ENCODE data around the gene RAB5B. TPM values are rescaled to one million over a fixed set of nuclear protein-coding genes. Genes with fewer than 3 reads are reported as not detected.
A peak's percentile ranks its signal among the peaks of the same experiment; 100 is the strongest.
"Not testable (repeated sequence)": the region's sequence is repeated elsewhere in the genome, so short reads cannot be mapped to it uniquely, and the experiment has no call there.

Gene RAB5B
- total and polyA plus RNA-seq, 3 donors from 2014 or later, result 139 to 198 (median 144) TPM

- intact Hi-C loops (cut with DNase I; ENCODE audit: low total_unique reads), result no loop called here
- Histone ChIP-seq H3K9me3 (no peaks in the 10 kb centered on the region), H3K4me3 (peak overlapping the region; percentile 43 to 68), H3K36me3 (ENCODE audit: low read depth, missing control alignments) (no peaks in the 10 kb centered on the region), H3K4me1 (peaks cover 13% of the 10 kb centered on the region), H3K27ac (peak overlapping the region; percentile 68 to 74), H3K27me3 (no peaks in the 10 kb centered on the region)
- DNase-seq, result no peak
- 0% methylated on average over 4 of the region's 5 CpGs for WGBS, 2 donors
- TF ChIP-seq CTCF (IDR thresholded peaks at IDR 0.05), result no peak
- TF ChIP-seq POLR2A (IDR thresholded peaks at IDR 0.05), result no peak
These were observed 23.6 kb downstream of the RAB5B start for GRCh38 chr12:55997535-55997859.

- intact Hi-C loops (cut with DNase I; ENCODE audit: low total_unique reads), result not testable (repeated sequence)
- WGBS, 2 donors, result 61 to 74% methylated on average over 6 of the region's 6 CpGs
These were observed 25.6 kb downstream of the RAB5B start for GRCh38 chr12:55999522-55999921.

GRCh38 chr12:55999999-56000540 lies 26.2 kb downstream of the RAB5B start:
- 81 to 86% methylated on average over 11 to 33 of the region's 33 CpGs for WGBS, 2 donors
- intact Hi-C loops (cut with DNase I; ENCODE audit: low total_unique reads); DNase-seq; H3K9me3 ChIP-seq; H3K27ac ChIP-seq; H3K36me3 ChIP-seq (ENCODE audit: low read depth, missing control alignments); H3K27me3 ChIP-seq: not testable (repeated sequence)
- H3K4me1 ChIP-seq, result peaks cover 13% of the 10 kb centered on the region
- peak overlapping the region; percentile 0 to 45 for H3K4me3 ChIP-seq

More at GRCh38 chr12:55999522-55999921, 25.6 kb downstream of the RAB5B start:
- H3K4me1 ChIP-seq, result peaks cover 13% of the 10 kb centered on the region
- H3K4me3 ChIP-seq; H3K27me3 ChIP-seq; H3K9me3 ChIP-seq; H3K36me3 ChIP-seq (ENCODE audit: low read depth, missing control alignments); H3K27ac ChIP-seq; DNase-seq: not testable (repeated sequence)

DNA sequence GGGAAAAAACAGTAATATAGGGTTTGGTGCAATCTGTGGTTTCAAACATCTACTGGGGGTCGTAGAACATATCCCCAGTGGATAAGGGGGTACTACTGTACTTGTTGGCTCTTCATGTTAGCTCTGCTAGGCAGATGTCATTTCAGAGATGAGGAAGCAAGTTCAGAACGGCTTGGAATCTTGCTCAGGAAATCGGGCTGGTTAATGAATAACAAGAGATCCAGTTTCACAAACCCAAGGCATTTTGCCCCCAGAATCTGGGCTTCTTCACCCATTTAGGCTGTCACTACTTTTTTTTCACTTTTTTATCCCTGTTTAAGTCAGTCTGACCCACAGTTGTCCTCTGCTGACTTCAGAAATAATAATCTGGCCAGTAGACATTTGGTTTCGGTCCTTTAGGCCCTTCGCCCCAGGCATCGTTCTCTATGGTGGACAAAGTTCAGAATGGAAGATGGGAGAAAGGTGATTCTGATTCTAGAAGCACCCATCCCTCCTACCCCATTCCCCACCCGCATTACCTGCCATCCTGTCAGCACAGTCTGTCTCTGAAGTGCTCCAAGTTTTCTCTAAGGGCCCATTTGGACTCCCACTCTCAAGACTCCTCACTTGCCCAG lies 27.7 kb downstream of the RAB5B start:
- TF ChIP-seq POLR2A (IDR thresholded peaks at IDR 0.05) (no peak), CTCF (IDR thresholded peaks at IDR 0.05) (no peak)
- 80 to 89% methylated on average over 7 of the region's 7 CpGs for WGBS, 2 donors
- H3K4me3 ChIP-seq, result no peak overlapping the region
- H3K9me3 ChIP-seq, result no peaks in the 10 kb centered on the region
- H3K4me1 ChIP-seq, result peaks cover 7% of the 10 kb centered on the region
- no peak overlapping the region for H3K27ac ChIP-seq
- H3K36me3 ChIP-seq (ENCODE audit: low read depth, missing control alignments), result no peaks in the 10 kb centered on the region
- no peak for DNase-seq
- intact Hi-C loops (cut with DNase I; ENCODE audit: low total_unique reads), result no loop called here
- no peaks in the 10 kb centered on the region for H3K27me3 ChIP-seq

DNA sequence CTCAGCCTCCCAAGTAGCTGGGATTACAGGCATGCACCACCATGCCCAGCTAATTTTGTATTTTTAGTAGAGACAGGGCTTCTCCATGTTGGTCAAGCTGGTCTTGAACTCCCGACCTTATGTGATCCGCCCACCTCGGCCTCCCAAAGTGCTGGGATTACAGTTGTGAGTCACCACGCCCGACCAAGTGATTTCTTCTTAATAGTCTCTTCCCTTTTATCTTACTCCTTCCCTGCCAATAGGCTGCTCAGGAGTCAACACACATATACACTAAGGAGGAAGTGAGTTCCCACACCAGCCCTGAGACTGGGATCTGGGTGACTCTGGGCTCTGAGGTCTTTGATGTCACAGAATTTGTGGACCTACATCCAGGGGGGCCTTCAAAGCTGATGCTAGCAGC lies 29.5 kb downstream of the RAB5B start:
- H3K27ac ChIP-seq; DNase-seq; intact Hi-C loops (cut with DNase I; ENCODE audit: low total_unique reads); H3K4me1 ChIP-seq; H3K9me3 ChIP-seq; H3K4me3 ChIP-seq; H3K27me3 ChIP-seq; H3K36me3 ChIP-seq (ENCODE audit: low read depth, missing control alignments): not testable (repeated sequence)
- 73 to 97% methylated on average over 4 to 5 of the region's 5 CpGs for WGBS, 2 donors

DNA sequence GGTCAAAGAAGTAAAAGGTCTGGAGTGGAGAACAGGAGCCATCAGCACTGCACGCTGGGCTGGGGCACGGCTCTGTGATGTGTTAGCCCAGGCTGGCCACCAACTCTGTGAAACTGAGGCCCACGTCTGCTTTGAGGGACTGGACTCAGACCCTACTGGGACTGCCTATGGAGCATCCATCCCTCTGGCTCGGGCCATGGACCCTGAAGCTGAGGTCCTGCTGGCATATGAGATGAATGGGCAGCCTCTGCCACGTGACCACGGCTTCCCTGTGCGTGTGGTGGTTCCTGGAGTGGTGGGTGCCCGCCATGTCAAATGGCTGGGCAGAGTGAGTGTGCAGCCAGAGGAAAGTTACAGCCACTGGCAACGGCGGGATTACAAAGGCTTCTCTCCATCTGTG lies 30.3 kb downstream of the RAB5B start:
- H3K4me3 ChIP-seq, result no peak overlapping the region
- H3K4me1 ChIP-seq, result peaks cover 3% of the 10 kb centered on the region
- H3K36me3 ChIP-seq (ENCODE audit: low read depth, missing control alignments), result no peaks in the 10 kb centered on the region
- 94 to 100% methylated on average over 1 to 10 of the region's 10 CpGs for WGBS, 2 donors
- no peaks in the 10 kb centered on the region for H3K9me3 ChIP-seq
- intact Hi-C loops (cut with DNase I; ENCODE audit: low total_unique reads), result no loop called here
- no peaks in the 10 kb centered on the region for H3K27me3 ChIP-seq
- TF ChIP-seq POLR2A (IDR thresholded peaks at IDR 0.05) (no peak), CTCF (IDR thresholded peaks at IDR 0.05) (no peak)
- H3K27ac ChIP-seq, result no peak overlapping the region
- DNase-seq, result no peak

Data from testis (tissue), 3 donors.